Suprapubic skin (tissue), 4 donors: Measurements from ENCODE around the gene SLC9A8. TPM values are rescaled to one million over a fixed set of nuclear protein-coding genes. Genes with fewer than 3 reads are reported as not detected.

Experiments
- DNase-seq, 2 donors: peaks; one replicate each; pipeline ENCODE4 v3.0.0-alpha.2; 2019; ENCODE audit warnings: low spot score in 2 of 2
- H3K27ac ChIP-seq: fragments of 200-600 bp; sonication (generic); one replicate; pipeline ENCODE4 v1.5.1; 2019
- H3K27me3 ChIP-seq: fragments of 200-600 bp; sonication (generic); one replicate; pipeline ENCODE4 v1.5.1; 2019
- H3K36me3 ChIP-seq: fragments of 200-600 bp; sonication (generic); one replicate; pipeline ENCODE4 v1.5.1; 2019
- H3K4me1 ChIP-seq: fragments of 200-600 bp; sonication (generic); one replicate; pipeline ENCODE4 v1.5.1; 2019
- H3K4me3 ChIP-seq: fragments of 200-600 bp; sonication (generic); one replicate; pipeline ENCODE4 v1.5.1; 2019; ENCODE audit warnings: mild to moderate bottlenecking
- H3K9me3 ChIP-seq: fragments of 200-600 bp; sonication (generic); one replicate; pipeline ENCODE4 v1.5.1; 2019
- CTCF ChIP-seq, 2 donors: fragments of 200-600 bp in 1 of 2; fragments of 450-650 bp in 1 of 2; sonication (generic) in 1 of 2; IDR thresholded peaks; one replicate each; pipeline ENCODE4 v1.5.1; 2016 to 2019; ENCODE audit warnings: antibody characterized with exemption in 2 of 2, mild to moderate bottlenecking in 1 of 2, moderate library complexity in 1 of 2
- EP300 ChIP-seq: sonication (generic); formaldehyde crosslinking; IDR thresholded peaks from one replicate; pipeline ENCODE4 v1.6.1; 2017; ENCODE audit warnings: antibody characterized with exemption
- POLR2A ChIP-seq, 2 donors: fragments of 450-650 bp; IDR thresholded peaks; one replicate each; pipeline ENCODE4 v1.6.1; 2017; ENCODE audit warnings: antibody characterized with exemption in 2 of 2, mild to moderate bottlenecking in 2 of 2, moderate library complexity in 2 of 2
- POLR2AphosphoS5 ChIP-seq, 3 donors: sonication (generic); formaldehyde crosslinking; IDR thresholded peaks; one replicate each; pipeline ENCODE4 v1.6.1; 2017; ENCODE audit warnings: antibody characterized with exemption in 3 of 3
- WGBS: methylation state at CpG from one replicate; pipeline ENCODE4 v1.1.5; 2018; 5-methylcytosine and 5-hydroxymethylcytosine counted together
- total RNA-seq, 4 donors: library from RNA; depleted of rRNA; stranded (reverse); fragments of >200 nt; gene quantifications; one replicate each; pipeline ENCODE4 v1.1.0, GENCODE V29; 2016

Gene SLC9A8
- total RNA-seq, 4 donors from 2014 or later: 5.7 to 15.6 (median 9.2) TPM

- no peaks in the 10 kb centered on the region for H3K27me3 ChIP-seq
- no peak overlapping the region for H3K27ac ChIP-seq
- H3K4me3 ChIP-seq: no peak overlapping the region
- H3K4me1 ChIP-seq: peaks cover 32% of the 10 kb centered on the region
- no peaks in the 10 kb centered on the region for H3K9me3 ChIP-seq
- DNase-seq: no peak
- WGBS: 66% methylated on average over 9 of the region's 9 CpGs
- TF ChIP-seq POLR2A (IDR thresholded peaks at IDR 0.05): no peak
- no peak for TF ChIP-seq CTCF (IDR thresholded peaks at IDR 0.05)
- no peak for TF ChIP-seq POLR2AphosphoS5 (IDR thresholded peaks at IDR 0.05)
- no peak for TF ChIP-seq EP300
- peaks cover 37% of the 10 kb centered on the region for H3K36me3 ChIP-seq
Observed at GRCh38 chr20:49889935-49890333, 77.3 kb downstream of the SLC9A8 start.

GRCh38 chr20:49890471-49891361 lies 78.1 kb downstream of the SLC9A8 start:
- Histone ChIP-seq H3K27ac (no peak overlapping the region), H3K36me3 (peaks cover 29% of the 10 kb centered on the region), H3K27me3 (no peaks in the 10 kb centered on the region), H3K4me3 (no peak overlapping the region), H3K9me3 (no peaks in the 10 kb centered on the region), H3K4me1 (peaks cover 32% of the 10 kb centered on the region)
- DNase-seq: no peak
- TF ChIP-seq POLR2AphosphoS5 (IDR thresholded peaks at IDR 0.05) (no peak), EP300 (no peak), POLR2A (IDR thresholded peaks at IDR 0.05) (no peak), CTCF (IDR thresholded peaks at IDR 0.05) (no peak)
- WGBS: 69% methylated on average over 18 of the region's 21 CpGs

- Histone ChIP-seq H3K27ac (no peak overlapping the region), H3K36me3 (peaks cover 21% of the 10 kb centered on the region), H3K4me3 (no peak overlapping the region), H3K9me3 (no peaks in the 10 kb centered on the region), H3K27me3 (no peaks in the 10 kb centered on the region), H3K4me1 (peaks cover 30% of the 10 kb centered on the region)
- TF ChIP-seq CTCF (IDR thresholded peaks at IDR 0.05) (no peak), POLR2A (IDR thresholded peaks at IDR 0.05) (no peak), POLR2AphosphoS5 (IDR thresholded peaks at IDR 0.05) (no peak), EP300 (no peak)
- WGBS: 87% methylated on average over 13 of the region's 13 CpGs
- DNase-seq: no peak
Observed at GRCh38 chr20:49891476-49892110, 79.0 kb downstream of the SLC9A8 start.

GRCh38 chr20:49892260-49892659 lies 79.6 kb downstream of the SLC9A8 start:
- Histone ChIP-seq H3K9me3 (no peaks in the 10 kb centered on the region), H3K4me1 (peaks cover 25% of the 10 kb centered on the region), H3K27ac (no peak overlapping the region), H3K36me3 (peaks cover 14% of the 10 kb centered on the region), H3K4me3 (no peak overlapping the region), H3K27me3 (no peaks in the 10 kb centered on the region)
- TF ChIP-seq POLR2AphosphoS5 (IDR thresholded peaks at IDR 0.05) (no peak), CTCF (IDR thresholded peaks at IDR 0.05) (no peak), POLR2A (IDR thresholded peaks at IDR 0.05) (no peak), EP300 (no peak)
- 86% methylated on average over 5 of the region's 9 CpGs for WGBS
- DNase-seq: no peak

DNA sequence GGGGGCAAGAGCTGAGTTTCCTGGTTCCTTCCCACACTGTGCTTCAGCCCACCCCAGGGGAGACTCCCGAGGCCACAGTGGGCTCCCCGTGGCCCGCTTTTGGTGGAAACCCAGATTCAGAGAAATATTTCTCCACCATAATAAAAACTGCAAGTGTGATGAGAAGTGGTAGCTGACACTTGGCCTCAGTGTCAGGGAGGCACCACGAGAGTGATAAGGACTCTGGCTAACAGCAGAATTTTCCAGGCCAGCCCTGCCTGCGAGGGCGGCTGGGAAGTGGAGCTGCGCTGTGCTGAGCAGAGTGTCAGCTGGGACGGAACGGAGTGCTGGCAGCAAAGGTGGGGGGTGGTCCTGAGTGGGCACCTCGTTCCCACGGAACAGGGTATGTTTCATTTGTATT lies 80.2 kb downstream of the SLC9A8 start:
- H3K4me1 ChIP-seq: peaks cover 19% of the 10 kb centered on the region
- peaks cover 9% of the 10 kb centered on the region for H3K36me3 ChIP-seq
- H3K27me3 ChIP-seq: no peaks in the 10 kb centered on the region
- no peak overlapping the region for H3K4me3 ChIP-seq
- no peak for TF ChIP-seq POLR2AphosphoS5 (IDR thresholded peaks at IDR 0.05)
- no peak for TF ChIP-seq POLR2A (IDR thresholded peaks at IDR 0.05)
- no peak for TF ChIP-seq EP300
- no peak for TF ChIP-seq CTCF (IDR thresholded peaks at IDR 0.05)
- 60% methylated on average over 10 of the region's 11 CpGs for WGBS
- DNase-seq: no peak
- H3K9me3 ChIP-seq: no peaks in the 10 kb centered on the region
- no peak overlapping the region for H3K27ac ChIP-seq
